GM19035 (cell line): ENCODE measurements around the gene LCN6.
A peak's percentile ranks its signal among the peaks of the same experiment; 100 is the strongest.

ENCODE experiments used
- ATAC-seq: cut with Tn5 transposase; IDR thresholded peaks from one replicate; pipeline ENCODE4 v1.9.1; 2021; ENCODE audit not compliant: unreplicated experiment

LCN6 gene

DNA sequence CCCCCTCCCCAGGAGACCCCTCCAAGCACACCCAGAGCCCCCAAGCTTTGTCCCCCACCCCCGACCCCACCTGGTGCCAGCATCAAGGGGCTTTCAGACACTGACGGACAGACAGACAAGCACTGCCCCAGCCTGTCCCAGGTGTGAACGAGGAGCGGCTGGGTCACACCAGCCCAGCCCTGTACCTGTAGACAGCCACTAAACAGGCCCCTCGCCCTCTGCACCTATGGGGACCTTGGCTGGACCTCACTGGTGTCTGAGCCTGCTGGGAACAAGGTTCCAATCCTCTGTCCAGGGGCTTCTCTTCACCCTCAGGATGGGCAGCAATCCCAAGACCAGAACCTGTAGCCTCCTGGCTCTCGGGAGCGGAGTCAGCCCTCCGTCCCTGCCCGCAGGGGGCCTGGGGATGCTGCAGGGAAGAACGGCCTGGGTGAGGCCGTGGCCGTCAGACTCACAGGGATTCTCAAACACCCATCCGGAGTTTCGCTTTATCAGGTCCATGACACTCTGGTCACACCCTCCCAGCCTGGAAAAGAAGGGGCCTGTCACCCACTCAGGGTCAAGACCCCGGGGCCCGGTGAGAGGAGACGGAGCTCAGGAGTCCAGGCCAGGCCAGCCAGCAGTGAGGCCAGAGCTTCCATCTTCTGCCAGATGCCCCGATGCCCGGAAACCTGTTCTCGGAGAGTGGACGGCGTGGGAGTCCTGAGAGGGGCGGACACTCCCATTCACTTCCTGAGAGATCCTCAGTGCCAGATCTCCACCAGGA is 2.8 kb downstream of the LCN6 start:
- ATAC-seq: no peak

DNA sequence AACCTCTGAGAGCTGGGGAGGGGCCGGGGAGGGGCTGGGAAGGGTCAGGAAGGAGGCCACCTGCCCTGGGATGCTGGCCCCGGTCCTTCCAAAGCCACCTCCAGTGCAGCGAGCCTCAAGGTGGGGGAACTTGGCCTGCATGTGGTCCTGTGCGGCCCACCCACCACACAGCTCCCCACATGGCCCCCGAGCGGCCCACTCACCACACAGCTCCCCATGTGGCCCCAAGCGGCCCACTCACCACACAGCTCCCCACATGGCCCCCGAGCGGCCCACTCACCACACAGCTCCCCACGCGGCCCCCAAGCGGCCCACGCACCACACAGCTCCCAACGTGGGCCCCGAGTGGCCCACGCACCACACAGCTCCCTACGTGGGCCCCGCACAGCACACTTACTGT is 3.6 kb downstream of the LCN6 start:
- no peak for ATAC-seq

DNA sequence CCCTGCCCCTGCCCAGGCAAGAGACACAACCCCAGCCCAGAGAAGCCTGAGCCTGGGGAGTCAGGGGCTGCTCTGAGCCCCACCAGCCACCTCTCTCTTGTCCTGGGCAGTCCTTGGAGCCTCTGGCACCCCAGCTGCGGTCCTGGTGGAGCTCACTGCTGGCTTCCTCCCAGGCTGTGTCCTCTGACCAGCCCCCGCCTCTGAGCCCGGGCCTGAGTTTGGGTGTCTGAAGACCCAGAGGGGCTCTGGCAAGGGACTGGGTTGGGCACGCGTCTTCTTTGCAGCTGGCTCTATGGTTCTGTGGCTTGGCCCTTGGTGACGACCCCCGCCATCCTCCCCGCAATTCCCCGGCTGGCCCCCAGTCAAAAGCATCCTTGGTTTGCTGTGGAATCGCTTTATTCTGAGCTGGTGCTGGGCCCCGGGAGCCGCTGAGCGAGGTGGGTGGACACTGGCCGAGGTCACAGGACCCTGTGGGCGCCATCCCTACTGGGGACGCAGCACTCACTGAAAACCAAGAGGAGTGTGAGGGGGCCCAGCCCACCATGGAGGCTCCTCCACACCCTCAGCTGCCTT is 4.6 kb downstream of the LCN6 start:
- ATAC-seq: no peak

DNA sequence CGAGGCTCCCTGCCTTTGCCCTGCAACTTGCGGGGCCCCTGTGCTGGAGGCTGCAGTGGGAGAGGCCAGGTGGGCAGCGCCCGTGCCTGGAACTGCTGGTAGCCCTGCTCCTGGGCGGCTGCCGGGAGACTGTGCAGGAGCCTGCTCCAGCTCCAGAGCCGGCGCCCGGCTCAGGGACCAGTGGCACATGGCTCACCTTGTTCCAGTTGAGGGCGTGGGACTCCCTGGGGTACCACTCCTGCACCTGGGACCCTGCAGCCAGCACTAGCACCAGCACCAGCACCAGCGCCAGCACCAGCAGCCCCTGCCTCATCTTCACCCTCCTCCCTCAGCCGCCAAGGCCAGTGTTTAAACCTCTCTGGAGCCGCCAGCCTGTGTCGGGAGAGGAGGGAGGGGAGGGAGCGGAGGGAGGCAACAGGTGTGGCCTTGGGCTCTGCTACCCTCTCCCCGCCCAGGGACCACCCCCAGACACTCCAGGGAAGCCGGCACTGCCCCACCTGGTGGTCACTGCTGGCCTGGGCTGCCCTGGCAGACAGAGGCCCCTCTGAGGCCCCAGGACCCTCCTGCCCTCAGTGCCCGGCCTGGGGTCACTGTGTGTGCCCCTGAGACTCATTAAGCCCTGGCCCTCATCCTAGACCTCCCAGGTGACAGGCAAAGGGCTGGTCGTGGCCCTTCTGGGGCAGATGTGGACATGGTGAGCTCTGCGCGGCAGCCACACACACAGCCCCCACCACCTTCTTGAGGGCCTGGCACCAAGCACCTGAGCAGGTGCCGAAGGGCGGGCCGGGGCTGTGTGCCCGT is 5.5 kb downstream of the LCN6 start, which contains the start of gene LCN10:
Gene LCN10 (minus strand): TSS at position 350 of the 801 bp plus-strand sequence. CDS start 37 bp downstream, at position 313.
- no peak for ATAC-seq

DNA sequence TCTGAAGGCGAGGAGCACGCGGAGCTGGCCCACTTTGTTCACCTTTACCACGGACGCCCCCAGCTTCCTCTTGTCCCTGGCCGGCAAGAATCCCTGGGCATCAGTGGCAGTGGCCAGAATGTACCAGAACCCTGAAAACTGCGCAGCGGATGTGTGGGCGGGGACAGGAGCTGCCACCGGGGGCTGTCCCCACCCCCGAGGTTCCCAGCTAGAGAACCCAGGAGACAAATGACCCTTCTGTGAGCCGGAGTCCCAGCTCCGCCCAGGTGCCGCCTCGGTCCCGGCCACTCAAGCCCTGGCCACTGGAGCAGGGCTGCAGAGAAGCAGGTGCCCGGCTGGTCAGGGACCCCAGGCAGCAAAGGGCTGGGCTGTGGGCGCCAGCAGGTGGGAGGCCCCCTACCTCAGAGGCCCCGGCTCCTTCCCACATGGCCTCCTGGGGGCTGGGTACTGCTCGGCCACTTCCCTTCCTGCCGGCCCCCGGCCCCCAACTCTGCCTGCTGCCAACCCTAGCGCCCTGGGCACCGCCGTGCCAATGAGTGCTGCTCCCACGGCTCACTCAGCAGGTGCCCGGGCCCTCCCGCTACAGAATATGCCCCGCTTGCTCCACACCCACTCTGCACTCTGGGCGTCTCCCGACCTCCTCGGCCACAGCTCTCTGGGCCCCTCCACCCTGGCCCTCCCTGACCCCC is 6.3 kb downstream of the LCN6 start:
- ATAC-seq: no peak

DNA sequence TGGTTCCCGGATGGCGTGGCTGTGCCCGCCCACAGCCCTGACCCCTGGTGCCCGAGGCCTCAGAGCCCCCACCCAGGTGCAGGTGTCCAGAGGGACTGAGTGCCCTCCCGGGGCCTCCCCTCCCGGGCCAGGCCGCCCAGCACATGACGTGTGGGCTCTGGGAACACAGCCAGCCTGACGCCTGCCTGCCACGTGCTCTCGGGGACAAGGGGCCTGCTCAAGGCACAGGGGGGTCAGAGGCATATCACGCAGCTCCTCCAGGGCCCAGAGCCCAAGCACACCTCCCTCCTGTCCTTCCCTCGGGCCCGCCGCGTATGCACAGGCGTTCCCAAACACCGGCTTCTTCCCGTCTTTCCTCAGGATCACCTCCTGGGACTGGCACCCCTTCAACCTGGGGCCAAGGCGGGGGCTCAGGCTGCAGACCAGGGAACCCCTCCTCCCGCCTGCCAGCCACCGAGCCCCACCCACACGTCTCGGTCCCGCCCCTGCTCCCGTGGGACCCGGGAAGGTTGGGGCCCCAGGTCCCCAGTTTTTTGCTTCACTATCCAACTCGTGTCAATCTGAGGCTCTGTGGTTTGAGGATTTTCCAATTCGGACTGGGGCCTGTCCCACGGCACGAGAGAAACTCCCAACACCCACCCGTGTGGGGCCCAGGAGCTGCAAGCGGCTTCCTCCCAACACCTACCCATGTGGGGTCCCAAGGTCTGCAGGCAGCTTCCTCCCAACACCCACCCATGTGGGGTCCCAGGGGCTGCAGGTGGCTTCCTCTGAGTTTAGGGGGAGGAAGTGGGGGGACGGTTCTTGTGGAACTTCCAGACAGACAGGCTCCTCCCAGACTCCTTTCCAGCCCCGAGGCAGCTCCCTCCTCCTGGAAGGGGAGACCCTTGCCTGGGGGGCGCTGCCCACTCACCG is 7.1 kb downstream of the LCN6 start:
- ATAC-seq: no peak

DNA sequence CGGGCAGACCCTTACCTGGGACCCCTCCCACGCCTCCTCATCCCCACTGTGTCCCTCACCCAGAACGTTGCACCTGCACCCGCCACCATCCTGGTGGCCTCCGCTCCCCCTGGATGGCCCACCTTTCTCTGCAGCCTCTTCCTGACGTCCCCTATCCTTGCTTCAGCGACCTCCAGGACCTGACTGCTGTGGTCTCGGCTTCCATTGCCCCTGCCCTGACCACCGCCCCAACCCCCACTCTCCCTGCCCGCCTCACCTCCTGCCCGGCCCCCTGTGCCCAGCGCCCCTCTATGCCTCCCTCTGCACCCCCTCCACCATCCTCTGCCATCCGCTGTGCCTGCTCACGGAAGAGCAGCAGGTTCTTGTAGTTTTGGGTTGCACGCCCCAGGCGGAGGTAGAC is 7.8 kb downstream of the LCN6 start:
- ATAC-seq: no peak

DNA sequence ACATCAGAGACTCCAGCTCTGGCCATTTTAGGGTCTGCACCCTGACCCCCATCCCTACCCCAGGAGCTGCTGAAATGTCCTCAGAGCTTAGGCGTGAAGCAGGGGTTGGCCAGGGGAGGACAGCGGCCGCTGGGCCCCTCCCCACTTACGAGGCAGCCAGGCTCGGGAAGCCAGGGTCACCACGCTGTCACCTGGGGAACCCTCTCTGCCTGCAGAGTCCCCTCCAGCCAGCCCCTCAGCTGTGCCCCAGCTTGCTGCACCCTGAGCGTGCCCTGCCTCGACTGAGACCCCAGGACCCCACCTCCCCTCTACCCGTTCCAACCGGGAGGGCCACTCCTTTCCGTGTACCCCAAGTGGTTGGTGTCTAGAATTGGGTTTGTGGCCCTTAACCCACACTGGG is 8.3 kb downstream of the LCN6 start:
- ATAC-seq: no peak

DNA sequence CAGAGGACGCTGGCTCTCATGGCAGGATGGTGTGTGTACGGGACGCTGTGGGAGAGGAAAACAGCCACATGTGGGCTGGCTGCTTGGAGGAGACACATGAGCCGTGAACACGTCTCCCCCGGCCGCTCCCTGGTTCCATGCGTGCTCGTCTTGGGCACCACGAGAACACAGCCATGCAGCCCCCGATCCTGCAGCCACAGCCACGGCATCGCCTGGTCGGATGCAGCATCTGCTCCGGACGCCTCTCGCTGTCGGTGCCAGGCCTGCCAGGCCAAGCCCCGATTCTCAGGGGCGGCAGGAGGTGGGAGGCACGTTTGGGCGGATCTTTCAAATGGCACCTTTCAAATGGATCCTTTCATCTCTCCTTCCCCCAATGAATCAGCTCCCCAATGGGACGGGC is 8.8 kb downstream of the LCN6 start:
- no peak for ATAC-seq

DNA sequence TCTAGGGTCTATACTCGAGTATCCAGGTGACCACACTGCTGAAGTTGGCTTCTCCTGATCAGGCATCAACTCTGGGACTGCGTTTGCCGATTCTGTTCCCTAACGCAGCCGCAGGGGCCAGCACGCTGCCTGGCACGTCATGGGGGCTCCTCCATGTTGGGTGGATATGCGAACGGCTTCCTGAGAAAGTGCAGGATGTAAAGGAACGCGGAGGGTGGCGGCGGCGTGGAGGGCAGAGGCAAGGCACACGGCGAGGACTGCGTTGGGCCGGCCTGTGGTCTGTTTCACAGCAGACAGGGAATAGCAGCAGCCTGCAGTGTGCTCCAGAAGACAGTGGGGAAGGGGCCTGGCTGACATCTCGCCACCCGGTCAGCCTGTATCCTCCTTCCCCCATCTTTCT is 9.4 kb downstream of the LCN6 start:
- ATAC-seq: no peak

DNA sequence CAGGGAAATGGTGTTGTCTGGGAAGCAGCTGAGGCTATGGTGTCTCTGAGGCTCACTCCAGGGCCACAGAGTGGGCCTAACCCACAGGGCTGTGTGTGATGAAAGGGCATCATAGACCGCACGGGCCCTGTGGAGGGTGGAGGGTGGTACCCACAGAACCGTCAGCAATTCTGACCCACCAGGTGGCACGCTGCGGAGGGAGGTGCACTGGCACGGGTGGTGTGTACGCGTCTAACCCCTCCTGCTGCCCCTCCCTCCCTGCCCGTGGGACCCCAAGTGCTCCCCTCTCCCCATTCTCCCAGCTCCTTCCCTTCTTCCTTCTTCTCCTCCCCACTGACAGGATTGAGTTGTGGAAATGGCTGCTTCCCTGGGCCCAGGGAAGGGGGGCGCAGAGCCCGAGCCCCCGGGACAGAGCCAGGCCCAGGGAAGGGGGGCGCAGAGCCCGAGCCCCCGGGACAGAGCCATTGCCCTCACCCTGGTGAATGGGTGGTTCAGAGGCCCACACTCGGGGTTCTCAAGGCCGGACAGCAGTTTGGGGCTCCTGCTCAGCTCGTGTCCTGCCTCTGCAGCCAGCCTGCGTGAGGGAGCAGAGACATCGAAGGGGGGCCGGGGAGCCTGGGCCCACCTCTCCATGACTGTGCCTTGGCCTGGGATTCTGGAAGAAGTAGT is 12.4 kb downstream of the LCN6 start:
- ATAC-seq: no peak

DNA sequence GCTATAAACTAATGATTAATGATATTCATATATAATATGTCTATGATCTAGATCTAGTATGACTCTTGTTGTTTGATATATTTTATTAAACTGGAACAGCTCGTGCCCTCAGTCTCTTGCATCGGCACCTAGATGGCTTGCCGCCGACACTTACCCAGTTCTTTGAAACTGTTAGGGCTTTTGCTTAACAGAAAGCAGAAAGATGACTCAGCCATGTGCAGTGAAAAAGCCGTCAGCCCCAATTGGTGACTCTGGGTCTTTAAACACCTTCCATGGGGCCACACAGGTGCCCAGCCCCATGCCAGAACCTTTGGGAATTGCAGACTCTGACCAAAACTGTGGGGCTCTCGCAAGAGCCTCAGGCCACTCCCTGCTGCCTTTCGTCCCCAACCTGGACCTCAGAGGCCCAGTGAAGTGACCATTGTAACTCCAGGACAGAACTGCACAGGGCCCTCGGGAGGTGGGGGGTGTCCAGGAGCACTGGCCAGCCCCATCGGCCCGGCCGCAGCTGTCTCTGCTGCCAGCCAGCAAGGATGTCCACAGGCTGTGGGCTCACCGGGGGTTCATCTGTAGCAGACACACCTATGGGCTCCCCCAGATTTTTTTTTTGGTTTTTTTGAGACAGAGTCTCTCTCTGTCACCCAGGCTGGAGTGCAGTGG is 13.4 kb downstream of the LCN6 start:
- ATAC-seq: no peak

DNA sequence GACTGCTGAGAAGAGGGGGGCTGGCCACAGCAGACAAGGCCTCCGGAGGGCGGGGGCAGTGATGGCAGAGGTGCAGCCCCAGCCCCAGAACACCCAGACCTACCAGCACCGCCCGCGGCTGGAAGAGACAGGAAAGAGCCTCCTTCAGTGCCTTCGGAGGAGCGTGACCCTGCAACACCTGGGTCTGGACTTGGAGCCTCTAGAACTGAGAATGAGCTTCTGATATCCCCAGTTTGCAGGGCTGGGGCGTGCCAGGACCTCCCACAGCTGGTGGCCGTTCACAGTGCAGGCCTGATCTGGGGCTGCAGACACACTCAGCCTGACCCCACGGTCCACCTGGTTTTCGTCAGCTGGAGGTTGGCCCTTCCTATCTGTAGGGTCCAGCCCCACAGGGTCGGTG is 14.7 kb downstream of the LCN6 start:
- no peak for ATAC-seq

DNA sequence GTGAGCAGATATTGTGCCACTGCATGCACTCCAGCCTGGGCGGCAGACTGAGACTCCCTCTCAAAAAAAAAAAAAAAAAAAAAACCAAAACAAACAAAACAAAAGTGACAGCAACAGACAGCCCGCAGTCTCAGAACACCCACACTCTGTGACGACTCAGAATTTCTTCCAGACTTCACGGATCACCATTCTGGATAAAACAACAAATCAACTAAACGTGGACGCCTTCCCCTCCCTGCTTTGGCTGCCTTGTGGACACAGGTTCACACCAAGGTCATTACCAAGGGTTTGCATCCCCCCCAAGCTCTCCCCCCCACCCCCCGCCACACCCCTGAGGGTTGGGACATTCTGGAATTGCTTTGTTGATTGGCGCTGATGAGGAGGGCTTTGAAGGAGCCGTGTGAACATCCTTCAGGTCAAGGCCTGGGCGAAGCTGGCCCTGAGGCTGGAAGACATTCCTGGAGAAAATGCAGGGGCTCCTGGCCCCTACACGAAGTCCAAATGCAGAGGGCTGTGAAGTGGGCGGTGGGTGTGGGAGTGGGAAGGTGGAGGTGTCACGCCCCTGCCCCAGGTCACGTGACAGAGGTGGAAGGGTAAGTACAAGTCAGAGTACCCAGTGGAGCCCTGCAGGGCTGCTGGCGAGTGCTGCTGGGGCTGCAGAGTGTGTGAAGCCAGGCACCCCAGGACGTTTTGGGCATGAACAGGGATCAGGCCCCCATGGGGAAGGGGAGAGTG is 15.7 kb downstream of the LCN6 start:
- ATAC-seq: no peak

DNA sequence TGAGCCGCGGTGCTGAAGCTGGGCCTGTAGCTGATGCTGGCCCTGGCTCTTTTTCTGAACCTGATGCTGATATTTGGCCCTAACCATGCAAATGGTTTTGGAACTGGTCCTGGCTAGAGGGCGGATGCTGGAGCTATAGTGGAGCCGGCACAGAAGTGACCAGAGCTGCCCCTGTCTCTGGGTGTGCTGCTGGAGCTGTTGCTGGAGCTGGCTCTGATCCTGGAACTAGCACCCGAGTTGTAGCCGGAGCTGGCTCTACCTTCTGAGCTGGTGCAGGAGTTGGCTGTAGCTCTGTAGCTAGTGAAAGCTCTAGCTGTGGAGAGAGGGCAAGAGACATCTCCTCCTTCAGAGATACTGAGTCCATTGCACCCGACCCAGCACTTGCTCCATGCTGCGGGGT is 18.4 kb downstream of the LCN6 start:
- ATAC-seq: no peak

DNA sequence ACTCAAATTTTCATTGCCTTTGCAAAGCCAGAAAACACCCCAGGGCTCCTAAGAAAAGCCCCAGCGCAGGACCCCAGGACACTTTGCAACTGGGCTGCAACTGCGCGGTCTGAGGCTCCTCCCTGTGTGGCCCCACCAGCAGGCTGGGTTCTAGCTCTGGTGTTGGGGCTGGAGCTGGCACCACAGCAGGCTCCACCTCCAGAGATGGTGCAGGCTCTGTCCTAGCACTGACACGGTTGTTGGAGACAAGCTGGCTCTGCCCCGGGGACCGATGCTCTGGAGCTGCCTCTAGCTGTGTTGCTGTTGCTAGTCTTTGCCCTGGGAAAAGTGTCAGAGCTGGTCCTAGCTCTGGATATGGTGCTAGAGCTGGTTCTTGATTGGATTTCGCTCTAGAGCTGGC is 19.2 kb downstream of the LCN6 start:
- no peak for ATAC-seq

DNA sequence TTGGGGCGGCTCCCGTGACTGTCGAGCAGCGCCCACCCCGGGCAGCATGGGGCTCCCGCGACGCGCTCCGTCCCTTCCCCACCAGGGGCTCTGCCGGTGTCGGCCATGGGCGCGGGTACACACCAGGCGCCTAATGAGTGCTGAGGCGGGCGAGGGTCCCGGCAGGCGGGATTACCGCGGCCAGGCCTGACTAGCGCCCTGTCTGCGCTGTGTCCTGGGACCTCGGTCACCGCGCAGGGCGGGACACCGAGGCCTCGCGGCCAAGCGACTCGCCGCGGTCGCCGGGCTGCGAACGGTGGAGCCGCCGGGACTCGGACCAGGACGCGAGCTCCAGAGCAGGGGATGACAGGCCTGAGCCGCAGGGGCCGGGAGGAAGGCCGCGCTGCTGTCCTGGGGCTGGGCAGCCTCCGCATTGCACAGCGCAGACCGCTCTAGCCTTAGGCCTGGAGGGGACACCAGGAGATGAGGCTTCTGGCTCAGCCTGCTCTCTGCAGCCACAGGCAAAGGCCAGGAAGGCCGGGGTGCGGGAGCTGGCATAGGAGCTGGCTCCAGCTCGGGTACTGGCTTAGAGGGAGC is 19.7 kb downstream of the LCN6 start:
- ATAC-seq: peak; percentile 18

DNA sequence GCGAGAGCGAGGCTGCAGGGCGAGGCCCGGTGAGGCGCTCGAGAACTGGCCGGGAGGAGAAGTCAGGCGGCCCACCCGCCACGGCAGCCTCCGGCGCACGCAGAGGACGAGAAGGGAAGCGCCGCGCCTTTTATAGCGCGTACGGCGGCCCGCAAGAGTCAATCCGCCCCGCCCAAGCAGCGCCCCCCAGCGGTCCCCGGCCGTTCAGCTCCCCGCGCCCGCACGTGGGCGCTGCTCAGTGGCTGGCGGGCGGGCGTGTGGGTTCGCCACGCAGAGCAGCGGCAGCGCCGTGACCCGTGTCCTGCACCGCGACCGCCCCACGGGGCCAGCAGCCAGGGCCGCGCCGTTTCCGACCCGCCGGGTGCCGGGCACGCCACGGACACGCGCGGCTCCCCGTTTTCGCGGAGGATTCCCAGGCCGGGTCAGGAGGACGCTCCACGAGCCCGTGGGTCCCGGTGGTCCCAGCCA is 20.2 kb downstream of the LCN6 start:
- peak; percentile 78 for ATAC-seq
